Panc1 (cell line): ENCODE results near the gene ZNF335. TPM values are rescaled to one million over a fixed set of nuclear protein-coding genes. Genes with fewer than 3 reads are reported as not detected.
A peak's percentile ranks its signal among the peaks of the same experiment; 100 is the strongest.

Experiments used
- ATAC-seq: fragments of 200-7000 bp; cut with Tn5 transposase; 2 replicates; pipeline ENCODE4 v1.9.1; 2020; ENCODE audit warnings: mild to moderate bottlenecking, moderate library complexity
- BruUV-seq: library from RNA; stranded (reverse); fragments of 400-500 nt; replicated peaks from 2 replicates; lab custom pipeline; 2021; lab: Mats Ljungman, UMichigan
- CTCF ChIA-PET: fragments of 300-600 bp; sonication (Branson Sonifier 250); formaldehyde crosslinking; loops from one replicate; lab custom pipeline; 2022; ENCODE audit warnings: antibody characterized with exemption; lab: Charles Lee
- POLR2A ChIA-PET: fragments of 300-600 bp; sonication (Branson Sonifier 250); formaldehyde crosslinking; loops from one replicate; lab custom pipeline; 2022; ENCODE audit warnings: antibody characterized with exemption; lab: Charles Lee
- DNase-seq: peaks from one replicate; pipeline ENCODE4 v3.0.0-alpha.2; 2010; ENCODE audit warnings: low read depth, low spot score
- H3K27ac ChIP-seq: 2 replicates; pipeline ENCODE4 v1.5.1; 2011; ENCODE audit warnings: mild to moderate bottlenecking, low read length, inconsistent platforms
- H3K27me3 ChIP-seq: fragments of 200-500 bp; sonication (Bioruptor generic); 2 replicates; pipeline ENCODE4 v1.6.0; 2014; ENCODE audit warnings: low read length, inconsistent platforms; ENCODE audit not compliant: control insufficient read depth, insufficient read depth
- H3K36me3 ChIP-seq: fragments of 200-500 bp; sonication (Bioruptor generic); 2 replicates; pipeline ENCODE4 v1.5.1; 2014; ENCODE audit warnings: inconsistent platforms, mild to moderate bottlenecking, low read length, moderate library complexity; ENCODE audit not compliant: control insufficient read depth, insufficient read depth
- H3K4me1 ChIP-seq: 2 replicates; pipeline ENCODE4 v1.5.1; 2011; ENCODE audit warnings: inconsistent platforms, mild to moderate bottlenecking, low read length, moderate library complexity; ENCODE audit not compliant: control insufficient read depth, insufficient read depth
- H3K4me3 ChIP-seq, 2 experiments: 2 replicates each; pipeline ENCODE4 v1.5.1; 2011 to 2012; ENCODE audit warnings: low read depth in 2 of 2, low read length in 2 of 2, mild to moderate bottlenecking in 2 of 2, inconsistent platforms in 1 of 2, moderate library complexity in 1 of 2
- H3K9me3 ChIP-seq: fragments of 200-500 bp; sonication (Bioruptor generic); 2 replicates; pipeline ENCODE4 v1.5.1; 2014; ENCODE audit warnings: low read depth, mild to moderate bottlenecking, inconsistent platforms, low read length, moderate library complexity; ENCODE audit not compliant: control insufficient read depth, insufficient read depth
- CTCF ChIP-seq: fragments of 450-650 bp; IDR thresholded peaks from 2 replicates; pipeline ENCODE4 v1.5.1; 2017; ENCODE audit warnings: mild to moderate bottlenecking
- POLR2AphosphoS5 ChIP-seq: IDR thresholded peaks from 2 replicates; pipeline ENCODE4 v1.6.1; 2012; ENCODE audit warnings: mild to moderate bottlenecking, low read depth, low read length, moderate library complexity
- REST ChIP-seq, 2 experiments: IDR thresholded peaks; 2 replicates each; pipeline ENCODE4 v1.6.1; 2011 to 2012; ENCODE audit warnings: low read depth in 2 of 2, control low read depth in 1 of 2, low read length in 1 of 2, mild to moderate bottlenecking in 1 of 2, moderate library complexity in 1 of 2; ENCODE audit not compliant: insufficient read depth in 1 of 2
- SIN3A ChIP-seq: IDR thresholded peaks from 2 replicates; pipeline ENCODE4 v1.6.1; 2012; ENCODE audit warnings: low read depth, mild to moderate bottlenecking, low read length, moderate library complexity, borderline replicate concordance; ENCODE audit not compliant: insufficient read depth
- TCF7L2 ChIP-seq: IDR thresholded peaks from 2 replicates; pipeline ENCODE4 v1.6.1; 2011; ENCODE audit warnings: mild to moderate bottlenecking, low read depth, low read length, inconsistent platforms
- in situ Hi-C: cut with HindIII; loops from 2 replicates; pipeline ENCODE4 v1.10.0; 2016; ENCODE audit warnings: low sequenced_read_pairs, low pct_unique_long_range_greater_than_20kb
- intact Hi-C: fragments of 100-400 bp; cut with micrococcal nuclease; formaldehyde crosslinking; loops from one replicate; pipeline ENCODE4 v1.10.0; 2022; ENCODE audit not compliant: unreplicated experiment
- total RNA-seq: library from RNA; stranded (reverse); gene quantifications from one replicate; pipeline ENCODE4 v1.2.1, GENCODE V29; 2021; ENCODE audit not compliant: unreplicated experiment

ZNF335 gene
- total RNA-seq, 1 experiment from 2014 or later, result 31.1 TPM

- in situ Hi-C loops (no loop called here), intact Hi-C loops (no loop called here)
- H3K9me3 ChIP-seq, result no peaks in the 10 kb centered on the region
- peaks cover 10% of the 10 kb centered on the region for H3K4me1 ChIP-seq
- DNase-seq, result no peak
- peak; percentile 89 for TF ChIP-seq CTCF
- no peak for TF ChIP-seq TCF7L2
- no peak for TF ChIP-seq POLR2AphosphoS5
- no peak for TF ChIP-seq REST (IDR thresholded peaks at IDR 0.05; ENCODE audit: insufficient read depth in 1 of 2, low read depth in 2 of 2, low read length in 1 of 2)
- no peak for TF ChIP-seq SIN3A
- ChIA-PET POLR2A (interaction anchor here (0.5 to 1.0 kb wide), 4 partner anchors 50 to 153 kb away, joined by 3 to 10 read pairs (median 6); no protein-coding TSS in a partner anchor), CTCF (interaction anchor here (0.6 to 1.9 kb wide), 8 partner anchors 9 to 157 kb away, joined by 3 to 6 read pairs (median 4); no protein-coding TSS in a partner anchor)
- peak overlapping the region; percentile 62 to 93 for H3K4me3 ChIP-seq
- ATAC-seq, result no peak
- BruUV-seq, result TSS peak; percentile 79
- H3K36me3 ChIP-seq, result peaks cover 10% of the 10 kb centered on the region
- peak overlapping the region; percentile 99 for H3K27ac ChIP-seq
- H3K27me3 ChIP-seq, result no peaks in the 10 kb centered on the region
Observed at GRCh38 chr20:45969712-45970634, 2.0 kb downstream of the ZNF335 start.

- ChIA-PET CTCF (interaction anchor here (0.6 to 1.9 kb wide), 5 partner anchors 8 to 67 kb away, joined by 4 to 6 read pairs (median 5); no protein-coding TSS in a partner anchor), POLR2A (no interaction called here)
- no peak overlapping the region for H3K27ac ChIP-seq
- H3K4me1 ChIP-seq, result peaks cover 7% of the 10 kb centered on the region
- H3K4me3 ChIP-seq, result no peak overlapping the region
- TF ChIP-seq SIN3A, result no peak
- no peak for TF ChIP-seq REST (IDR thresholded peaks at IDR 0.05; ENCODE audit: insufficient read depth in 1 of 2, low read depth in 2 of 2, low read length in 1 of 2)
- no peak for TF ChIP-seq TCF7L2
- TF ChIP-seq CTCF, result no peak
- no peak for TF ChIP-seq POLR2AphosphoS5
- BruUV-seq, result no TSS peak
- H3K9me3 ChIP-seq, result no peaks in the 10 kb centered on the region
- intact Hi-C loops, result no loop called here
- no peaks in the 10 kb centered on the region for H3K27me3 ChIP-seq
- DNase-seq (no peak), ATAC-seq (no peak)
- in situ Hi-C loops, result no loop called here
- H3K36me3 ChIP-seq, result peaks cover 11% of the 10 kb centered on the region
Observed at GRCh38 chr20:45968801-45969711, 2.9 kb downstream of the ZNF335 start.
